SK-N-MC (cell line): ENCODE results near the gene SPTAN1.
A peak's percentile ranks its signal among the peaks of the same experiment; 100 is the strongest.
"Not testable (repeated sequence)": the region's sequence is repeated elsewhere in the genome, so short reads cannot be mapped to it uniquely, and the experiment has no call there.

Experiments used
- DNase-seq: peaks from one replicate; pipeline ENCODE4 v3.0.0-alpha.2; 2011; ENCODE audit warnings: low read depth, low spot score
- H3K27ac ChIP-seq: fragments of 200-600 bp; sonication (generic); 2 replicates; pipeline ENCODE4 v1.5.1; 2016; ENCODE audit warnings: mixed run types
- H3K36me3 ChIP-seq: fragments of 200-600 bp; sonication (generic); 2 replicates; pipeline ENCODE4 v1.6.1; 2017; ENCODE audit warnings: antibody characterized with exemption, low read length, mixed read lengths; ENCODE audit not compliant: insufficient read depth
- H3K4me3 ChIP-seq: fragments of 200-600 bp; sonication (generic); 2 replicates; pipeline ENCODE4 v1.5.1; 2016
- H3K9ac ChIP-seq: fragments of 200-600 bp; sonication (generic); 2 replicates; pipeline ENCODE4 v1.8.0; 2017; ENCODE audit warnings: mixed run types, mixed read lengths; ENCODE audit not compliant: insufficient read length
- H3K9me3 ChIP-seq: fragments of 200-600 bp; sonication (generic); 2 replicates; pipeline ENCODE4 v1.6.1; 2017; ENCODE audit warnings: low read depth, mild to moderate bottlenecking, antibody characterized with exemption, low read length, moderate library complexity, mixed read lengths
- EZH2 ChIP-seq: fragments of 200-600 bp; sonication (generic); IDR thresholded peaks from one replicate; pipeline ENCODE4 v1.6.1; 2017; ENCODE audit warnings: antibody characterized with exemption
- FOXP2 ChIP-seq: optimal IDR thresholded peaks from 2 replicates; pipeline ENCODE3; 2011; ENCODE audit warnings: mild to moderate bottlenecking, moderate library complexity; ENCODE audit not compliant: insufficient read depth; ENCODE audit errors: extremely low read length, control extremely low read depth
- POLR2AphosphoS5 ChIP-seq: IDR thresholded peaks from 2 replicates; pipeline ENCODE4 v1.6.1; 2012; ENCODE audit warnings: mild to moderate bottlenecking, low read depth, low read length, borderline replicate concordance

The SPTAN1 gene

DNA sequence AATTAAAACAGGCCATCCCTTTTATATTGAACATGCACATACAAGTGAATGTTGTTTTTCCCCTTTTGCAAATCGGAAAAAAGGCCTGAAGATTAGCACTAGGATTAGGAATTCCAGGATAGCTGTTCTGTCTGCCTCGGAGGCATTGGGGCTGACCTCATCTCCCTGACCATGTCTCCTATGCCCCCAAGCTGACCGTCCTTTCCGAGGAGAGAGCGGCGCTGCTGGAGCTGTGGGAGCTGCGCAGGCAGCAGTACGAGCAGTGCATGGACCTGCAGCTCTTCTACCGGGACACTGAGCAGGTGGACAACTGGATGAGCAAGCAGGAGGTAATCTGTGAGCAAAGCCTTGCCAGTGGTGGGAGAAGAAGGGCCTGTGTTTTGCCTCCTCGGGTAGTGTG is 28.3 kb downstream of the SPTAN1 start:
- Histone ChIP-seq H3K4me3 (no peak overlapping the region), H3K9me3 (no peaks in the 10 kb centered on the region), H3K36me3 (peaks cover 97% of the 10 kb centered on the region), H3K27ac (no peak overlapping the region), H3K9ac (no peak overlapping the region)
- TF ChIP-seq POLR2AphosphoS5, result no peak
- no peak for TF ChIP-seq FOXP2
- TF ChIP-seq EZH2, result no peak
- no peak for DNase-seq

DNA sequence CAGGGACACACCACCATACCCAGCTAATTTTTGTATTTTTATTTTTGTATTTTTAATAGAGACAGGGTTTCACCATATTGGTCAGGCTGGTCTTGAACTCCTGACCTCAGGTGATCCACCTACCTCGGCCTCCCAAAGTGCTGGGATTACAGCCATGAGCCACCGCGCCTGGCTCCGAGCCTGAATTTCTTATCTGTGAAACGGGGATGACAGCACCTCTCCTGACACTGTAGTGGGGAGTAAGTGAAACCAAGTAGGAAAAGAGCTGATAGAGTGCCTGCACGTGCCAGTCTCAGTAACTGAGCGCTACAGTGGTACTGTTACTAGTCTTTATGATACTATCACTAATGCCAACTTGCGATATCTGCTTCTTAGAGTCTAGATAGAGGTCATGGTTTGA is 32.8 kb downstream of the SPTAN1 start:
- not testable (repeated sequence) for H3K9me3 ChIP-seq, H3K4me3 ChIP-seq, DNase-seq, H3K9ac ChIP-seq, H3K27ac ChIP-seq
- H3K36me3 ChIP-seq, result peaks cover 89% of the 10 kb centered on the region

DNA sequence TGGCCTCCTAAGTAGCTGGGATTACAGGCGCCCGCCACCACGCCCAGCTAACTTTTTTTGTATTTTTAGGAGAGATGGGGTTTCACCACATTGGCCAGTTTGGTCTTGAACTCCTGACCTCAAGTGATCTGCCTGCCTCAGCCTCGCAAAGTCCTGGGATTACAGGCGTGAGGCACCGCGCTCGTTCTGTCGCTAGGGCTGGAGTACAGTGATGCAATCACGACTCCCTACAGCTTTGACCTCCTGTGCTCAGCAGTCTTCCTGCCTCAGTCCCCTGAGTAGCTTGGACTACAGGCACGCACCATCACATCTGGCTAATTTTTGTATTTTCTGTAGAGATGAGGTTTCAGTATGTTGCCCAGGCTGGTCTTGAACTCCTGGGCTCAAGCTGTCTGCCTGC is 34.5 kb downstream of the SPTAN1 start:
- DNase-seq, result not testable (repeated sequence)

DNA sequence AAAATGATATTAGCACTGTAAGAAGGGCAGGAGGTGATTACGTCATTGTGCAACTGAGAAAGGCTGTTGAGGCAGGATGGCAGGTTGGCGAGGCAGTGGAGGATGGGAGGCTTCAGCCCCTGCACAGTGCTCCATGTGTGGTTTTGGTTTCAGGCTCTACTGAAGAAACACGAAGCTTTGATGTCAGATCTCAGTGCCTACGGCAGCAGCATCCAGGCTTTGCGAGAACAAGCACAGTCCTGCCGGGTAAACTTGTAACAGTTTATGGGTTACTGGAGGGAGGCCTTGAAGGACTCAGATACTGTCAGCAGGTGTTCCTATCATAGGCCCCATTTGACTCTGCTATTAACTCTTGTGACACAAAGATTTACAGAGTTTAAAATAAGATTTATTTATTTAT is 35.1 kb downstream of the SPTAN1 start:
- DNase-seq, result no peak
- no peak overlapping the region for H3K27ac ChIP-seq
- H3K9me3 ChIP-seq, result no peaks in the 10 kb centered on the region
- no peak overlapping the region for H3K4me3 ChIP-seq
- TF ChIP-seq EZH2, result no peak
- no peak for TF ChIP-seq POLR2AphosphoS5
- no peak for TF ChIP-seq FOXP2
- H3K36me3 ChIP-seq, result peaks cover 82% of the 10 kb centered on the region
- H3K9ac ChIP-seq, result no peak overlapping the region

More for the DNA sequence above, 34.5 kb downstream of the SPTAN1 start:
- H3K27ac ChIP-seq, H3K9me3 ChIP-seq, H3K9ac ChIP-seq, H3K4me3 ChIP-seq: not testable (repeated sequence)
- peaks cover 84% of the 10 kb centered on the region for H3K36me3 ChIP-seq

DNA sequence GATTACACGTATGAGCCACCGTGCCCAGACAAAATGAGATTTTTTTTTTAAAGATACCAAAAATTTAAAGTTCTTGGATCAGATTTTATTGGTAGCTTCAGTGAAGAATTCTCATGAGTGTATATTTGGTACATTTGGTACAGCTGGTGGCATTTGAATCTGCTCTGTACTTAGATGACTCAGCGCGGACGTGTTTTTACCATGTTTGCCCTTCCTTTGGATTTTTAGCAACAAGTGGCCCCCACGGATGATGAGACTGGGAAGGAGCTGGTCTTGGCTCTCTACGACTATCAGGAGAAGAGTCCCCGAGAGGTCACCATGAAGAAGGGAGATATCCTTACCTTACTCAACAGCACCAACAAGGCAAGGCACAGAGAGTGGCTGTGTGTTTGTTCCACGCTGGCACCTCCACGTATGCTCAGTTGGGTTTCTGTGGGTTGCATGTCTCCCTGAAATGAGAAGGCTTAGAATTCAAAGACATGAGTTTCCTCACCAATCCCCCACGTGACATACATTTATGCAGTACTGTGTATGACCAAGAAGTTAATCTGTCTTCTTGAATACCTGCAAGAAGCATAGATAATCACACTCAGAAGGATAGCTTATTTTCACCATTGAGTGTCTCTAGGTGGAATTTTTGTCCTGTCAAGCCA is 36.3 kb downstream of the SPTAN1 start:
- no peak overlapping the region for H3K4me3 ChIP-seq
- DNase-seq, result no peak
- H3K27ac ChIP-seq, result no peak overlapping the region
- H3K9ac ChIP-seq, result no peak overlapping the region
- H3K9me3 ChIP-seq, result no peaks in the 10 kb centered on the region
- TF ChIP-seq POLR2AphosphoS5, result no peak
- TF ChIP-seq FOXP2, result no peak
- TF ChIP-seq EZH2, result no peak
- peaks cover 82% of the 10 kb centered on the region for H3K36me3 ChIP-seq

DNA sequence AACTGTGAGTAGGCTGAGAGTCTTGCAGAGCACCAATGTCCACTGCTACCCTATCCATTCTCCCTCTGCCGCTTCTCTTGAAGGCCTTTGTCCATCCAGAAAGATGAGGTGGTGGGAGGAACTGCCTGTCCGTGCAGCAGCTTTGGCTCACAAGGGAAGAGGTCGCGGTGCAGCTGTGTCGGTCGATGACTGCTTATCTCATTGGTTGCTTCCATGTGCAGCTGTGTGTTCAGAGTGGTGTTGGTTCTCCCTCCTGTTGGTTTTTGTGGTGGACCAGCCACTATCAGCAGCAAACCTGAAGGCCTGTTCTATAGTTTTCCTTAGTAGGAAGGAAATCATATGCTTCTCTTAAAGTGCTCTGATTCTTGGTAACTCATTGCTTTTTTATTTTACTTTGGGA is 40.7 kb downstream of the SPTAN1 start:
- peaks cover 81% of the 10 kb centered on the region for H3K36me3 ChIP-seq
- TF ChIP-seq EZH2, result no peak
- no peak for TF ChIP-seq FOXP2
- TF ChIP-seq POLR2AphosphoS5, result no peak
- H3K4me3 ChIP-seq, result no peak overlapping the region
- DNase-seq, result no peak
- H3K9ac ChIP-seq, result no peak overlapping the region
- H3K9me3 ChIP-seq, result no peaks in the 10 kb centered on the region
- peak overlapping the region; percentile 34; the same call in 1 of the 2 replicates for H3K27ac ChIP-seq

DNA sequence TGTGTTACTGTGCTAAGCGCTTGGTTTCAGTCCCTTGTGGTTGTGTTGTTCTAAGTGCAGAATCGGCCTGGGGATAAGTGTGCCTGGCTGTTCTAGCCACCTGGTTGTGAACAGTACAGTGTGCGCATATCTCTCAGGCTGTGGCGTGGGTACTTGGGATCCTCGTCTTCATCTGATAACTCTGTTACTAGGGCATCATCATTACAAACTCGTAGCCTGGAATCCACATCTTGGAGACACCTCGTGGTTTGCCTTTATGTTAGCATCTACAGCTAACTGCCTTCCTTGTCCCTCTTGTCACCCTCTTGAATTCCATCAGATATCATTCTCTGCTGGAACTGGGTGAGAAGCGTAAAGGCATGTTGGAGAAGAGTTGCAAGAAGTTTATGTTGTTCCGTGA is 41.5 kb downstream of the SPTAN1 start:
- TF ChIP-seq EZH2, result no peak
- no peak for TF ChIP-seq FOXP2
- no peak for TF ChIP-seq POLR2AphosphoS5
- no peak overlapping the region for H3K4me3 ChIP-seq
- peaks cover 82% of the 10 kb centered on the region for H3K36me3 ChIP-seq
- H3K9ac ChIP-seq, result no peak overlapping the region
- no peak overlapping the region for H3K27ac ChIP-seq
- H3K9me3 ChIP-seq, result no peaks in the 10 kb centered on the region
- no peak for DNase-seq

DNA sequence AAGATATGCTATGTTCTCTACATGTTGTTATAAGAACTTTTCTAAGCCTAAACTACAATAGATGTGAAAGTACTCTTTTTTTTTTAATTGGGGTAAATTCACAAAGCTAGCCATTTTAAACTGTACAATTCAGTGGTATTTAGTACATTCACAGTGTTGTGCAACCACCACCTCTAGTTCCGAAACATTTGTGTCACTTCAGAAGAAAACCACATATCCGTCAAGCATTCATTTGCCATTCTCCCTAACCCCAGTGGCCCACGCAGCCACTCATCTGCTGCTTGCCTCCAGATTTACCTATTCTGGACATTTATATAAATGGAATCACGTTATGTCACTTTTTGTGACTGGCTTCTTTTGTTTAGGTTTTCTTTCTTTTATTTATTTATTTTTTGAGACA is 43.1 kb downstream of the SPTAN1 start:
- Histone ChIP-seq H3K9me3 (no peaks in the 10 kb centered on the region), H3K27ac (no peak overlapping the region), H3K36me3 (peaks cover 87% of the 10 kb centered on the region), H3K9ac (no peak overlapping the region), H3K4me3 (no peak overlapping the region)
- no peak for TF ChIP-seq POLR2AphosphoS5
- TF ChIP-seq EZH2, result no peak
- TF ChIP-seq FOXP2, result no peak
- DNase-seq, result no peak

DNA sequence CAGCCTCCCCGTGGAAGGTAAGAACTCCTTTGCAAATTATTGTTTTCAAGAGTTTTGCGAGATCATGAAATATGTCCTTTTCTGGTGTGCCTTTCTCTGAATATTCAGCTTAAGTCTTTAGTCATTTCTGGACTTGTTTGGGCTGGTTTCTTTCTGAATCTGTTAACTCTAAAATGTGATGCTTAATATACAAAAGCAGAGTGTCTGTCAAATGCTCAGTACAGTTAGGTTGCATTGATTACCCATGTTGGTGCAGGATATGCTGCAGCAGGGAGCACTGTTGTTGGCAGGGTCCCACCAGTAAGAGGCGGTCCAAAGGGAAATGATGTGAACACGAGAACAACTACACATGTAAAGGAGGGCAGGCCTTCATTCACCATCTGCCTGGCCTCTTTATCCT is 47.7 kb downstream of the SPTAN1 start:
- H3K9me3 ChIP-seq, result no peaks in the 10 kb centered on the region
- peaks cover 80% of the 10 kb centered on the region for H3K36me3 ChIP-seq
- TF ChIP-seq POLR2AphosphoS5 (no peak), FOXP2 (no peak), EZH2 (no peak)
- DNase-seq, result no peak
- no peak overlapping the region for H3K9ac ChIP-seq
- H3K27ac ChIP-seq, result no peak overlapping the region
- H3K4me3 ChIP-seq, result no peak overlapping the region
